ENCODE measurements around the gene ZNF267.

Gene ZNF267

DNA sequence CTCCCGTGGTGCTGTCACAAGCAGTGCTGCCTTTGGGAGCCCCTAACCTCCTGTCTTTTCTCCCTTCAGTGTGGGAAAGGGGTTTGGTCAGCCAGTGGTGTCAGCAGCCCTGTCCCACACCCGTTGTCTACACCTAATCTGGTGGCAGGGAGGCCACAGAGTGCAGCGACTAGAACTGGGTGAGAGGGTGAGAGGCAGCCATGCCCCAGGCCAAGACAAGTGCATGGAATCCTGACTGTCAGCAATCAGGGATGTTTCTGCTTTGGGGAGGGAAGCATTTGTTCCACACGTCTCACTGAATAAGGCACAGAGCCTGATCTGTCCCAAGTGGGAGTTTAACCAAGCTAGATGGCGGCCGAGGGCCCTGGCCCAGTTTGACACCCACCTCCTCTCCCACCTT lies 1.4 kb upstream of the ZNF267 start:
- H3K79me2 ChIP-seq (ENCODE audit: insufficient read depth, low read length): peaks cover 35% of the 10 kb centered on the region
- 0 out of 2 replicates have a peak, but pooled peaks cover 24% of the 10 kb centered on the region for H4K20me1 ChIP-seq (ENCODE audit: low read depth, low read length)
- no peaks in the 10 kb centered on the region for H3K9me3 ChIP-seq (ENCODE audit: insufficient read depth, low read length)
- no peak overlapping the region for H3K4me3 ChIP-seq (ENCODE audit: insufficient read depth, low read length, poor library complexity, severe bottlenecking)
- H2AFZ ChIP-seq (ENCODE audit: low read depth, low read length, severe bottlenecking): no peak overlapping the region
- TF ChIP-seq EZH2phosphoT487 (conservative IDR thresholded peaks at IDR 0.05; ENCODE audit: low read length): no peak
- TF ChIP-seq, protein P1, sequence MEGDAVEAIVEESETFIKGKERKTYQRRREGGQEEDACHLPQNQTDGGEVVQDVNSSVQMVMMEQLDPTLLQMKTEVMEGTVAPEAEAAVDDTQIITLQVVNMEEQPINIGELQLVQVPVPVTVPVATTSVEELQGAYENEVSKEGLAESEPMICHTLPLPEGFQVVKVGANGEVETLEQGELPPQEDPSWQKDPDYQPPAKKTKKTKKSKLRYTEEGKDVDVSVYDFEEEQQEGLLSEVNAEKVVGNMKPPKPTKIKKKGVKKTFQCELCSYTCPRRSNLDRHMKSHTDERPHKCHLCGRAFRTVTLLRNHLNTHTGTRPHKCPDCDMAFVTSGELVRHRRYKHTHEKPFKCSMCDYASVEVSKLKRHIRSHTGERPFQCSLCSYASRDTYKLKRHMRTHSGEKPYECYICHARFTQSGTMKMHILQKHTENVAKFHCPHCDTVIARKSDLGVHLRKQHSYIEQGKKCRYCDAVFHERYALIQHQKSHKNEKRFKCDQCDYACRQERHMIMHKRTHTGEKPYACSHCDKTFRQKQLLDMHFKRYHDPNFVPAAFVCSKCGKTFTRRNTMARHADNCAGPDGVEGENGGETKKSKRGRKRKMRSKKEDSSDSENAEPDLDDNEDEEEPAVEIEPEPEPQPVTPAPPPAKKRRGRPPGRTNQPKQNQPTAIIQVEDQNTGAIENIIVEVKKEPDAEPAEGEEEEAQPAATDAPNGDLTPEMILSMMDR (IDR thresholded peaks at IDR 0.05; ENCODE audit: insufficient read depth, low read length, poor library complexity, severe bottlenecking): no peak
- H3K4me2 ChIP-seq (ENCODE audit: low read depth, low read length, poor library complexity, severe bottlenecking): no peak overlapping the region
- peaks cover 3% of the 10 kb centered on the region; the same call in 1 of the 2 replicates for H3K36me3 ChIP-seq (ENCODE audit: low read length)
- no peak overlapping the region for H3K9ac ChIP-seq (ENCODE audit: low read length)
- no peaks in the 10 kb centered on the region for H3K9me2 ChIP-seq (replicated peaks; ENCODE audit: insufficient read depth, low read length)
- no peaks in the 10 kb centered on the region for H3K27me3 ChIP-seq (ENCODE audit: low read length)
- no peak overlapping the region for H3K27ac ChIP-seq (ENCODE audit: low read depth, low read length)
- peaks cover 21% of the 10 kb centered on the region for H3F3A ChIP-seq (ENCODE audit: insufficient read depth)

- Histone ChIP-seq H3K4me2 (ENCODE audit: low read depth, low read length, poor library complexity, severe bottlenecking) (peak overlapping the region; percentile 78), H3K36me3 (ENCODE audit: low read length) (peaks cover 15% of the 10 kb centered on the region; the same call in 1 of the 2 replicates), H3F3A (ENCODE audit: insufficient read depth) (peaks cover 17% of the 10 kb centered on the region), H2AFZ (ENCODE audit: low read depth, low read length, severe bottlenecking) (peak overlapping the region; percentile 46), H3K4me3 (ENCODE audit: insufficient read depth, low read length, poor library complexity, severe bottlenecking) (peak overlapping the region; percentile 94), H3K9me3 (ENCODE audit: insufficient read depth, low read length) (no peaks in the 10 kb centered on the region), H3K27ac (ENCODE audit: low read depth, low read length) (peak overlapping the region; percentile 88), H4K20me1 (ENCODE audit: low read depth, low read length) (peaks cover 32% of the 10 kb centered on the region; the same call in 1 of the 2 replicates), H3K9me2 (replicated peaks; ENCODE audit: insufficient read depth, low read length) (no peaks in the 10 kb centered on the region), H3K27me3 (ENCODE audit: low read length) (no peaks in the 10 kb centered on the region), H3K79me2 (ENCODE audit: insufficient read depth, low read length) (peaks cover 59% of the 10 kb centered on the region), H3K9ac (ENCODE audit: low read length) (peak overlapping the region; percentile 90)
- TF ChIP-seq EZH2phosphoT487 (conservative IDR thresholded peaks at IDR 0.05; ENCODE audit: low read length): no peak
- TF ChIP-seq, protein P1 (IDR thresholded peaks at IDR 0.05; ENCODE audit: insufficient read depth, low read length, poor library complexity, severe bottlenecking): no peak
Measured at GRCh38 chr16:31874366-31875111, 932 bp downstream of the ZNF267 start.

DNA sequence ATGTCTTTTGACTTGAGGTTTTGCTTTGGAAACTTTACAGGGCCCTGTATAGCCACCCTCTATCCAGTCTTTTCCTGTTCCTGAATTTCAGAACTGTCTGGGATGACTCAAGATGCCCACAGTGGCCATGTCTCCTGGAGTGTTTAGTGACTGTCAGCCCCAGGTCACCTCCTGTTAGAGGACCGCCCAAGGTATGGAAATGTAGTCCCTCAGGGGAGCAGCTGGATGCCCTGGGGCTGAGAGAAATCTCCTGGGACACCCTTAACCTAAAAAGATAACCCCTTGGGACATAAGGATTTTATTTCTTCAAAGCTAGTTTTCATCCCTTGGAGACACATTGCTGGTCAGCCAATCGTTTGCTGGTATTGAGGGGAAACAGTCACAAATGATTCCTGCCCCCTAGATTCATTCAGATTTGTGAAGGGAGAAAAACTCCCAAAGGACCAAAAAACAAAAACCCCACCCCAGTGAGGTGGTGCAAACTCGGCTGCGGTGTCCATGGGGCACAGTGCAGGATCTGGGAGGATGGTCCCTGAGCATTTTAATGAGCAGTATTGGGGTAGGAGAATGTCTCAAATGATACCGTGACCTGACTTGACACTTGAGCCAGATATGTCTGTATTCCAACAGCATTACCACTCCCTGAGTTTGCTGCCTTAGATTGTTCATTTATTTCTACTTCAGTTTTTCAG lies 1.7 kb downstream of the ZNF267 start:
- Histone ChIP-seq H3K9ac (ENCODE audit: low read length) (peak overlapping the region; percentile 90), H3K27me3 (ENCODE audit: low read length) (no peaks in the 10 kb centered on the region), H3K27ac (ENCODE audit: low read depth, low read length) (peak overlapping the region; percentile 88), H4K20me1 (ENCODE audit: low read depth, low read length) (peaks cover 32% of the 10 kb centered on the region; the same call in 1 of the 2 replicates), H2AFZ (ENCODE audit: low read depth, low read length, severe bottlenecking) (no peak overlapping the region), H3K9me3 (ENCODE audit: insufficient read depth, low read length) (no peaks in the 10 kb centered on the region), H3K4me3 (ENCODE audit: insufficient read depth, low read length, poor library complexity, severe bottlenecking) (peak overlapping the region; percentile 94), H3K79me2 (ENCODE audit: insufficient read depth, low read length) (peaks cover 66% of the 10 kb centered on the region), H3K9me2 (replicated peaks; ENCODE audit: insufficient read depth, low read length) (no peaks in the 10 kb centered on the region), H3K36me3 (ENCODE audit: low read length) (peaks cover 18% of the 10 kb centered on the region), H3F3A (ENCODE audit: insufficient read depth) (peaks cover 10% of the 10 kb centered on the region), H3K4me2 (ENCODE audit: low read depth, low read length, poor library complexity, severe bottlenecking) (peak overlapping the region; percentile 78)
- TF ChIP-seq, protein P1 (IDR thresholded peaks at IDR 0.05; ENCODE audit: insufficient read depth, low read length, poor library complexity, severe bottlenecking): no peak
